Adrenal gland (tissue), 12 donors: ENCODE measurements around the gene CTTN. TPM values are rescaled to one million over a fixed set of nuclear protein-coding genes. Genes with fewer than 3 reads are reported as not detected.
"Not testable (repeated sequence)": the region's sequence is repeated elsewhere in the genome, so short reads cannot be mapped to it uniquely, and the experiment has no call there.

Source experiments
- DNase-seq, 7 donors: peaks; one replicate each; pipeline ENCODE4 v3.0.0-alpha.2; 2019 to 2020
- H3K27ac ChIP-seq, 5 donors: fragments of 200-600 bp; sonication (generic) in 4 of 5; 1 replicate in 3 of 5; 2 replicates in 2 of 5; pipeline versions ENCODE4 v1.5.1 to v1.8.0; 2016 to 2020; ENCODE audit warnings: mild to moderate bottlenecking in 1 of 5
- H3K27me3 ChIP-seq: fragments of 200-600 bp; 2 replicates; pipeline ENCODE4 v1.8.0; 2021
- H3K36me3 ChIP-seq, 2 donors: fragments of 200-600 bp; replicated peaks in 1 of 2; 1 replicate in 1 of 2; 2 replicates in 1 of 2; pipeline versions ENCODE4 v1.5.1 to v1.8.0; 2018 to 2022
- H3K4me1 ChIP-seq, 2 donors: fragments of 200-600 bp; replicated peaks in 1 of 2; 1 replicate in 1 of 2; 2 replicates in 1 of 2; pipeline versions ENCODE4 v1.5.1 to v1.8.0; 2018 to 2021
- H3K4me3 ChIP-seq, 4 donors: fragments of 200-600 bp; sonication (generic) in 3 of 4; one replicate each; pipeline ENCODE4 v1.5.1; 2016 to 2018
- H3K9me3 ChIP-seq, 3 donors: fragments of 200-600 bp; sonication (generic) in 1 of 3; replicated peaks in 1 of 3; 1 replicate in 2 of 3; 2 replicates in 1 of 3; pipeline versions ENCODE4 v1.5.1 to v1.8.0; 2016 to 2021
- CTCF ChIP-seq, 6 experiments: fragments of 450-650 bp in 4 of 6; fragments of 200-600 bp in 2 of 6; sonication (generic) in 1 of 6; IDR thresholded peaks; 1 replicate in 5 of 6; 2 replicates in 1 of 6; pipeline versions ENCODE4 v1.5.1 to v1.8.0; 2016 to 2021; ENCODE audit warnings: antibody characterized with exemption in 6 of 6, mild to moderate bottlenecking in 2 of 6, moderate library complexity in 1 of 6
- POLR2A ChIP-seq, 2 donors: fragments of 450-650 bp; IDR thresholded peaks; one replicate each; pipeline ENCODE4 v1.6.1; 2017; ENCODE audit warnings: antibody characterized with exemption in 2 of 2, mild to moderate bottlenecking in 2 of 2, moderate library complexity in 1 of 2
- WGBS, 4 donors: extraction: QIAGEN DNeasy Blood & Tissue Kit in 2 of 4; methylation state at CpG; one replicate each; pipeline versions ENCODE4 v1.1.5 to v1.1.7; 2013 to 2017; 5-methylcytosine and 5-hydroxymethylcytosine counted together
- intact Hi-C, 2 donors: fragments of 100-400 bp; cut with DNase I; formaldehyde crosslinking; loops; one replicate each; pipeline versions ENCODE4 v1.14.1 to v1.15.0; 2022 to 2023
- polyA plus RNA-seq, 3 donors: library from polyadenylated mRNA; stranded (reverse); fragments of 200-250 nt in 2 of 3; fragments of 350-450 nt in 1 of 3; fragmentation: Illumina TruSeq in 1 of 3; extraction: RNeasy Lipid Tissue Mini Kit (QIAGEN cat#74804) in 1 of 3; gene quantifications; one replicate each; pipeline ENCODE4 v1.2.3, GENCODE V29; 2013 to 2014
- total RNA-seq, 9 donors: library from RNA; depleted of rRNA in 4 of 9; stranded (reverse); fragments of >200 nt in 4 of 9; fragments of 120-200 nt in 1 of 9; fragmentation: NEBNext Ultra II Directional in 1 of 9; extraction: Animal tissue kit (Norgen Biotek cat#: 25700) in 1 of 9; gene quantifications; one replicate each; pipeline versions ENCODE4 v1.1.0 to v1.2.4, GENCODE V29; 2013 to 2023
- donor health status: healthy with polysubstance abuse.
- donor health status: Bipolar disorder and iron deficiency.
- donor health status: DM: yes; HTN: yes; CAD: no.
- donor health status: DM: no; HTN: no; CAD: no.
- donor health status: DM: no; HTN: no; CAD: no.
- donor health status: DM: yes; HTN: yes; CAD: no.

CTTN gene
- total and polyA plus RNA-seq, 12 donors: 157 to 419 (median 266) TPM

GRCh38 chr11:70445605-70446004 is 47.3 kb downstream of the CTTN start:
- peaks cover 0 to 10% (median 0%) of the 10 kb centered on the region in 3 donors for H3K9me3 ChIP-seq
- H3K4me1 ChIP-seq: no peaks in the 10 kb centered on the region
- H3K27ac ChIP-seq: no peak overlapping the region
- intact Hi-C loops: no loop called here
- no peaks in the 10 kb centered on the region for H3K36me3 ChIP-seq
- TF ChIP-seq CTCF (IDR thresholded peaks at IDR 0.05): no peak
- no peak for TF ChIP-seq POLR2A (IDR thresholded peaks at IDR 0.05)
- no peak overlapping the region for H3K4me3 ChIP-seq
- H3K27me3 ChIP-seq: no peaks in the 10 kb centered on the region
- no peak for DNase-seq
- 46 to 66% (median 59%) methylated on average over 7 of the region's 7 CpGs for WGBS, 4 donors

- TF ChIP-seq POLR2A (IDR thresholded peaks at IDR 0.05) (no peak), CTCF (IDR thresholded peaks at IDR 0.05) (peak in 2 of 6 experiments; percentile 12 to 13)
- Histone ChIP-seq H3K27me3 (no peaks in the 10 kb centered on the region), H3K36me3 (no peaks in the 10 kb centered on the region), H3K9me3 (peaks cover 0 to 10% (median 0%) of the 10 kb centered on the region in 3 donors), H3K4me3 (no peak overlapping the region), H3K27ac (no peak overlapping the region), H3K4me1 (no peaks in the 10 kb centered on the region)
- WGBS, 4 donors: 44 to 56% (median 55%) methylated on average over 2 of the region's 2 CpGs
- DNase-seq: no peak
- intact Hi-C loops: no loop called here
Observed at GRCh38 chr11:70448983-70449567, 50.7 kb downstream of the CTTN start.

GRCh38 chr11:70454197-70454767 is 56.0 kb downstream of the CTTN start:
- no peak overlapping the region for H3K4me3 ChIP-seq
- WGBS, 4 donors: 88 to 95% (median 90%) methylated on average over 8 to 9 of the region's 9 CpGs
- H3K27me3 ChIP-seq: no peaks in the 10 kb centered on the region
- H3K36me3 ChIP-seq: no peaks in the 10 kb centered on the region
- H3K4me1 ChIP-seq: no peaks in the 10 kb centered on the region
- no peak for DNase-seq
- intact Hi-C loops: no loop called here
- H3K27ac ChIP-seq: no peak overlapping the region
- peaks cover 0 to 2% (median 0%) of the 10 kb centered on the region in 3 donors for H3K9me3 ChIP-seq
- no peak for TF ChIP-seq POLR2A (IDR thresholded peaks at IDR 0.05)
- TF ChIP-seq CTCF (IDR thresholded peaks at IDR 0.05): no peak

- WGBS, 4 donors: 90 to 95% (median 93%) methylated on average over 9 of the region's 9 CpGs
- intact Hi-C loops: not testable (repeated sequence)
Observed at GRCh38 chr11:70454811-70455210, 56.5 kb downstream of the CTTN start.

GRCh38 chr11:70455354-70455753 is 57.0 kb downstream of the CTTN start:
- no peak overlapping the region for H3K4me3 ChIP-seq
- H3K36me3 ChIP-seq: no peaks in the 10 kb centered on the region
- no peaks in the 10 kb centered on the region for H3K27me3 ChIP-seq
- no peaks in the 10 kb centered on the region for H3K9me3 ChIP-seq
- 41 to 73% (median 59%) methylated on average over 1 of the region's 1 CpG for WGBS, 4 donors
- intact Hi-C loops: no loop called here
- no peak for DNase-seq
- no peak overlapping the region for H3K27ac ChIP-seq
- H3K4me1 ChIP-seq: no peaks in the 10 kb centered on the region
- TF ChIP-seq CTCF (IDR thresholded peaks at IDR 0.05) (no peak), POLR2A (IDR thresholded peaks at IDR 0.05) (no peak)

More at GRCh38 chr11:70454811-70455210, 56.5 kb downstream of the CTTN start:
- H3K4me1 ChIP-seq, DNase-seq, H3K36me3 ChIP-seq, H3K27me3 ChIP-seq, H3K9me3 ChIP-seq, H3K27ac ChIP-seq, H3K4me3 ChIP-seq: not testable (repeated sequence)
